ENCODE measurements around the gene DCT. TPM values are rescaled to one million over a fixed set of nuclear protein-coding genes. Genes with fewer than 3 reads are reported as not detected.

DCT gene
- polyA plus RNA-seq, 1 of the 3 experiments (the other 2 are of a cell fraction), result 0.03 TPM

GRCh38 chr13:94455414-94455813, 24.1 kb downstream of the DCT start:
- WGBS (ENCODE audit: low lambda C conversion rate), result 21% methylated on average over 2 of the region's 2 CpGs
- H3K27me3 ChIP-seq (ENCODE audit: insufficient read depth), result no peaks in the 10 kb centered on the region
- H3K4me1 ChIP-seq (ENCODE audit: control insufficient read depth in 1 of 2, insufficient read depth in 2 of 2, low read depth in 1 of 2, low read length in 1 of 2), result peaks cover 0 to 9% of the 10 kb centered on the region in 2 experiments; a peak in 2 of 4 replicates
- no peak for TF ChIP-seq ELF1 (IDR thresholded peaks at IDR 0.05)
- TF ChIP-seq EZH2phosphoT487 (IDR thresholded peaks at IDR 0.05; ENCODE audit: borderline replicate concordance, low read depth), result no peak
- TF ChIP-seq POLR2AphosphoS5 (IDR thresholded peaks at IDR 0.05; ENCODE audit: low read depth, low read length), result no peak
- TF ChIP-seq RAD21 (IDR thresholded peaks at IDR 0.05; ENCODE audit: low read length), result no peak
- no peak for TF ChIP-seq FOXJ3 (CRISPR knock-in tag; IDR thresholded peaks at IDR 0.05)
- no peak for TF ChIP-seq GABPA (IDR thresholded peaks at IDR 0.05; ENCODE audit: low read depth)
- no peak for TF ChIP-seq SIN3A (IDR thresholded peaks at IDR 0.05; ENCODE audit: borderline replicate concordance, low read depth, low read length)
- no peak for TF ChIP-seq MXI1 (IDR thresholded peaks at IDR 0.05; ENCODE audit: low read depth, low read length)
- no peak for TF ChIP-seq SMC3 (IDR thresholded peaks at IDR 0.05; ENCODE audit: low read depth, low read length)
- TF ChIP-seq FOSL2 (IDR thresholded peaks at IDR 0.05; ENCODE audit: borderline replicate concordance, low read depth), result no peak
- no peak for TF ChIP-seq MAX (IDR thresholded peaks at IDR 0.05; ENCODE audit: low read depth)
- TF ChIP-seq EP300 (IDR thresholded peaks at IDR 0.05; ENCODE audit: borderline replicate concordance in 1 of 2, low read depth in 1 of 2, low read length in 1 of 2), result no peak
- no peak for TF ChIP-seq YY1 (IDR thresholded peaks at IDR 0.05; ENCODE audit: low read depth)
- TF ChIP-seq RCOR1 (IDR thresholded peaks at IDR 0.05; ENCODE audit: low read length), result no peak
- no peak; the same call in 1 of the 2 replicates for TF ChIP-seq GATA2 (CRISPR knock-in tag; IDR thresholded peaks at IDR 0.05)
- no peak overlapping the region for H3K4me2 ChIP-seq
- no peaks in the 10 kb centered on the region for H3K9me2 ChIP-seq
- H3K79me2 ChIP-seq (ENCODE audit: insufficient read depth), result no peaks in the 10 kb centered on the region
- H3K27ac ChIP-seq (ENCODE audit: low read depth in 2 of 2, low read length in 1 of 2), result peak overlapping the region in 1 of 2 experiments; percentile 12; a peak in 1 of 4 replicates
- H3K4me3 ChIP-seq (ENCODE audit: low read depth in 2 of 2, low read length in 1 of 2), result no peak overlapping the region
- H2AFZ ChIP-seq (ENCODE audit: low read depth), result no peak overlapping the region
- no peak for DNase-seq
- H3K9ac ChIP-seq, result no peak overlapping the region
- no peaks in the 10 kb centered on the region for H3K36me3 ChIP-seq (replicated peaks in 1 of 2; ENCODE audit: control insufficient read depth in 1 of 2, insufficient read depth in 2 of 2, low read length in 1 of 2)
- no peaks in the 10 kb centered on the region for H3K9me3 ChIP-seq
- H4K20me1 ChIP-seq (ENCODE audit: insufficient read depth), result no peaks in the 10 kb centered on the region
- H3F3A ChIP-seq (replicated peaks; ENCODE audit: insufficient read depth), result no peaks in the 10 kb centered on the region
- CTCF ChIA-PET, result interaction anchor here (1.1 to 1.5 kb wide), 5 partner anchors 15 to 165 kb away, joined by 3 to 6 read pairs (median 4); no protein-coding TSS in a partner anchor
- POLR2A ChIA-PET, result no interaction called here

GRCh38 chr13:94454906-94455305, 24.6 kb downstream of the DCT start:
- H3K4me2 ChIP-seq, result no peak overlapping the region
- no peaks in the 10 kb centered on the region for H4K20me1 ChIP-seq (ENCODE audit: insufficient read depth)
- POLR2A ChIA-PET, result no interaction called here
- no peaks in the 10 kb centered on the region for H3K9me2 ChIP-seq
- H3F3A ChIP-seq (replicated peaks; ENCODE audit: insufficient read depth), result no peaks in the 10 kb centered on the region
- H3K4me1 ChIP-seq (ENCODE audit: control insufficient read depth in 1 of 2, insufficient read depth in 2 of 2, low read depth in 1 of 2, low read length in 1 of 2), result peaks cover 0 to 9% of the 10 kb centered on the region in 2 experiments; a peak in 2 of 4 replicates
- no peak overlapping the region for H2AFZ ChIP-seq (ENCODE audit: low read depth)
- DNase-seq, result no peak
- CTCF ChIA-PET, result interaction anchor here (1.1 to 1.5 kb wide), 4 partner anchors 19 to 166 kb away, joined by 3 to 6 read pairs (median 4); no protein-coding TSS in a partner anchor
- H3K79me2 ChIP-seq (ENCODE audit: insufficient read depth), result no peaks in the 10 kb centered on the region
- peak overlapping the region in 1 of 2 experiments; percentile 44; a peak in 1 of 4 replicates for H3K27ac ChIP-seq (ENCODE audit: low read depth in 2 of 2, low read length in 1 of 2)
- H3K27me3 ChIP-seq (ENCODE audit: insufficient read depth), result no peaks in the 10 kb centered on the region
- H3K36me3 ChIP-seq (replicated peaks in 1 of 2; ENCODE audit: control insufficient read depth in 1 of 2, insufficient read depth in 2 of 2, low read length in 1 of 2), result no peaks in the 10 kb centered on the region
- no peak overlapping the region for H3K9ac ChIP-seq
- 32% methylated on average over 2 of the region's 2 CpGs for WGBS (ENCODE audit: low lambda C conversion rate)
- H3K4me3 ChIP-seq (ENCODE audit: low read depth in 2 of 2, low read length in 1 of 2), result no peak overlapping the region
- no peaks in the 10 kb centered on the region for H3K9me3 ChIP-seq
- TF ChIP-seq NFIC (IDR thresholded peaks at IDR 0.05; ENCODE audit: borderline replicate concordance) (no peak), CTCF (IDR thresholded peaks at IDR 0.05) (no peak), YY1 (IDR thresholded peaks at IDR 0.05; ENCODE audit: low read depth) (no peak), RCOR1 (IDR thresholded peaks at IDR 0.05; ENCODE audit: low read length) (no peak), CHD2 (IDR thresholded peaks at IDR 0.05; ENCODE audit: low read length, partially characterized antibody) (no peak), NRF1 (IDR thresholded peaks at IDR 0.05; ENCODE audit: low read depth, low read length) (no peak), GATA2 (CRISPR knock-in tag; IDR thresholded peaks at IDR 0.05) (no peak), USF1 (IDR thresholded peaks at IDR 0.05; ENCODE audit: borderline replicate concordance, low read depth) (no peak), MAX (IDR thresholded peaks at IDR 0.05; ENCODE audit: low read depth) (no peak), TAF1 (IDR thresholded peaks at IDR 0.05; ENCODE audit: borderline replicate concordance, low read depth, low read length) (no peak), FOXM1 (IDR thresholded peaks at IDR 0.05; ENCODE audit: low read depth) (no peak), POLR2AphosphoS5 (IDR thresholded peaks at IDR 0.05; ENCODE audit: low read depth, low read length) (no peak)

All from SK-N-SH (cell line).